SW 1271 (cell line): ENCODE data around the gene ARHGEF18.
"Not testable (repeated sequence)": the region's sequence is repeated elsewhere in the genome, so short reads cannot be mapped to it uniquely, and the experiment has no call there.

Source experiments
- DNase-seq, 2 experiments: peaks; one replicate each; lab custom pipeline; 2025; lab: John Stamatoyannopoulos, UW

The ARHGEF18 gene

DNA sequence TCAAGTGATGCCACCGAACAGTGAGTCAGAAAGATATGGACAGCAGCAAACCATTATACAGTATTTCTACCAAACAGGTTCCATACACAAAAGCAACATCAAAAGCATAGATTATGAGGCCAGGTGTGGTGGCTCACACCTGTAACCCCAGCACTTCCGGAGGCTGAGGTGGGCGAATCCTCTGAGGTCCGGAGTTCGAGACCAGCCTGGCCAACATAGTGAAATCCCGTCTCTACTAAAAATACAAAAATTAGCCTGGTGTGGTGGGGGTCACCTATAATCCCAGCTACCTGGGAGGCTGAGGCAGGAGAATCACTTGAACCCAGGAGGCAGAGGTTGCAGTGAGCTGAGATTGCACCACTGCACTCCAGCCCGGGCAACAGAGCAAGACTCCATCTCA, 1.7 kb upstream of the ARHGEF18 start:
- not testable (repeated sequence) for DNase-seq

DNA sequence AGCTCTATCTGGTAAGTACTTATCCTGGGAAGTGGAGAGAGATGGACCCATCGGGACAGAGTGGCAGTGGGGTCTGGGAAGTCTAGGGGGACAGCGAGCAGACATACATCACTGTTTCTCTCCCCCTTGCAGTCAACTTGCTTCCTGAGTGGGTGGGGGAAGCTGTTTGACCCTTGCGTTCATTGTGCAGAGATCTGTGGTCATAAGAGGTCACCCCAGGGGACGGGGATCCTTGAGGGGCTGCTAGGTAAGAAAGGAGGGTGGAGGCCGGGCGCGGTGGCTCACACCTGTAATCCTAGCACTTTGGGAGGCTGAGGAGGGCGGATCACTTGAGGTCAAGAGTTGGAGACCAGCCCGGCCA, 474 bp downstream of the ARHGEF18 start:
- no peak for DNase-seq

DNA sequence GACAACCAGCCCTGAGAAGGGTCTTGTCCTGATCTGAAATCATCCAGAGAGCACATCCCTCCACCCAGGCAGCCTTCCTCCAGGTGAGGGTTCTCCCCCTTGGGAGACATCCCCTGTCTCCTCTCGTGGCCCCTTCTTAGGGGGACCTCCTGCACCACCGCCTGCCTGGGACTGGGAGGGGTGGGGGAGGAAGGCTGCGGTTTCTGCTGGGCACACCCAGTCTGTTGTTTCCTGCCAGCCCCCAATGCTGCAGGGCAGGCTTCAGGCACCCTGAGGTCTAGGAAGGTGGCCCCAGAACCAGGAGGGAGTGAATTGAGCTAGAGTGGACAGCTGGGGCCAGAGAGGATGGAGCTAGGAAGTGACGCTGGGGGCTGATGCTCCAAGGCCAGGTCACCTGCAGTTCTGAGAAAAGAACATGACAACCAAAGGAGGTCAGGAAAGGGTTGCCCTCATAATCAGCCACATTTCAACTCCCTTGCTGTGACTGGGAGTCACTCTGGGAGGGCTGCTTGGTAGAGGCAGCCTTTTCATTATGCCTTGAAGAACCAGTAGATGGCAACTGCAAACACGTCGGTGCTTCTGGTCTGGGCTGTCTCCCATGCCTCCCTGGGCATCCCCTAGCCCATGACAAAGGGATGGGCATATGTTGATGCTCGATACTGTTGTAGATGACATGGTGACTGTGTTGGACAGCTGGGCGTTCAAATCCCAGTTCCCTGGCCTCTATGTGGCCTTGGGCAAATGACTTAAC, 1.4 kb downstream of the ARHGEF18 start:
- DNase-seq: no peak

DNA sequence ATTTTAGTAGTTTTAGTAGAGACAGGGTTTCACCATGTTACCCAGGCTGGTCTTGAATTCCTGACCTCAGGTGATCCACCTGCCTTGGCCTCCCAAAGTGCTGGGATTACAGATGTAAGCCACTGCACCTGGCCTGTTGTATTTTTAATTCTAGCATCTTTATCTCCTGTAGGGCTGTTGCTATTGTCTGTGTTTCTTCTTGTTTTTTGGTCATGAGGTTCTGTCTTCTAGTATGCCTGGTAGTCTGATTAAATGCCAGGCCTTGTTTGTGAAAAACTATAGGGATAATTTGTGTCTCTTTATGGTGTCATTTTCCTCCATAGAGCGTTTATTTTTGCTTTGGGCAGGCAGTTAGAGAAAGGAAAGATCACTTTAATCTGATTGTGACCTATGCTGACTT, 3.1 kb downstream of the ARHGEF18 start:
- DNase-seq: no peak

DNA sequence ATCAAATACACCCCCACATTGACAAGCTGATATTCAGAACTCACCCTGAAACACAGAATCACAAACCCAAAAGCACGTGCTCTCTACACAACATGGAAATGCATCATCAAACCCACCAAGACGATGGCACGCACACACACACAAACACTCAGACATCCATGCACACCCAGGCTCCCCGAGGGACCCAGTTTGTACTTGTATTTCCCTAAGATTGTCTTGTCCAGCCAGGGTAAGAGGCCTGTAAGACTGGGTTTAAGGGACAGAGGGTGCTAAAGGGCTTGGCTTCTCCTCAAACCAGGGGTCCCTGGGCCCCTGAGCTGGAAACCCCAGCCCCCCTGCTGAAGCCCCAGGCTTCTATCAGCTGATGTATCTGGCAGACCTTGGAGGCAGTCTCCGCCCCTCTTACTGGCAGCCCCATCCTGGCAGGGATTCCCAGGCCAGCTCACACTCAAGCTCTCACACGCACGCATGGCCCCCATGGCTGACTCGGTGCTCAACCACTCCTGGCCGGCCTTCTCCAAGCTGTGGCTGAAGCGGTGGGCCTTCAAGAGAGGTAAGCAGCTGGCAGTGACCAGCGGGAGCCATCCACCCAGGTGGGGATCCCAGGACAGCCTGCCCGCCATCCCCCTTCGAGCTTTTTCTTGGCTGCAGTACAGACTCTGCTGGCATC, 6.5 kb downstream of the ARHGEF18 start:
- DNase-seq: no peak

DNA sequence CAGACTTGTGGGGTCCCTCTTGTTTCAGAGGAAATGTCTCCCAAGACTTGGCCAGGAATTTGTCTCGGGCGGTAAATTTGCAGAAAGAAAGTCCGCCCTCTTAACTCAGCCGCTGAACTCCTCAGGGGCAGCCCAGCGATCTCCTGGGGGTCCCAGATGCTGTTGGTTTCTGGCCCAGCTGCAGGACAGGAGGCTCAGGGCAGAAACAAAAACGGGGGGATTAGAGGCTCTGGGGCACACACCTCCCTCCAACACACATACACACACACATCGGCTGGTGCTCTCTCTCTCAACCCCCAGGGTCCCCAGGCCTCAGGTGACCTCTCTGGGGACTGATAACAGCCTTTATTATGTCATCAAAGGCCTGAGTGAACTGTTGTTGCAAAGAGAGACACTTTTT, 7.1 kb downstream of the ARHGEF18 start:
- DNase-seq: no peak

DNA sequence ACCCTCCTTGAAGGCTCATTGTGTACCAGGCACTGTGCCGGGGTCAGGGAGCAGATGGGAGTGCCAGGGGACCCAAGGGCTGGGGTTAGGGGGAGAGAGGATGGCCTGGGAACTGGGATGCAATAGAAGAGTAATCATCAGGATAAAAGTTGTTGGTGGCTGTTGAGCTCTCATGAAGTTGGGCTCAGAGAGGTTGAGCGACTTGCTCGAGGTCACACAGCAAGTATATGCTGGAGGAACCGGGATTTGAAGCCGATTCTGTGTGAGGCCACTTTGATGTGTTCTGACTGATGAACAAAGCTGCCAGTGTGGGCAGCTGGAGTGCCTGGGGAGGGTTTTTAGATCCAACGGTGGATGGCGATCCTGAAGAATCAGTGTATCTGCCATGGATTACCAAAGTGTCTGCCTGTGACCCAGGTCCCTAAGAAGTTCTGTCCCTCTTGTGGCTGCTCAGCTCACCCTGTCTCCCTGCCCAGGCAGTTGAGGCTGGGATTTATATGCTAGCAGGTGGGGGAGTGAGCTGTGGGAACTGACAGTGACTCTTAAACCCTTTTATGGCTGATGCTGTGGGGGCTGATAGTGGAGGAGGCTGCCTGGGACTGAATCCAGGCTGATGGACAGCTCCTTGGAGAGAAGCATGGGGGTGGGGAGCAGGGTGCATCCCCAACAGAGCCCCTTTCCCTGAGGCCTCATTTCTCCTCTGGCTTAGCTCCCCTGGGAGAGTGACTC, 8.3 kb downstream of the ARHGEF18 start:
- no peak for DNase-seq

DNA sequence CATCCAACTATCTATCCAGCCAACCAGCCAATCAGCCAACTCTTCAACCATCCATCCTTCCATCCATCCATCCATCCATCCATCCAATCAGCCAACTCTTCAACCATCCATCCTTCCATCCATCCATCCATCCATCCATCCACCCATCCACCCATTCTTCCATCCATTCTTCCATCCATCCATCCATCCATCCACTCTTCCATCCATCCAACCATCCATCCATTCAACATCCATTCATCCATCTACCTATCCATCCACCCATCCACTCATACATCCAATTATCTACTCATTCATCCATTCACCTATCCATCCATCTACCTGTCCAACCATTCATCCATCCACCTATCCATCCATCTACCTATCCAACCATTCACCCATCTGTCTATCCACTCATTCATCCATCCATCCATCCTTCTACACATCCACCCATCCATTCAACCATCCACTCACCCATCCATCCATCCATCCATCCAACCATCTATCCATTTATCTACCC, 9.4 kb downstream of the ARHGEF18 start:
- no peak for DNase-seq

DNA sequence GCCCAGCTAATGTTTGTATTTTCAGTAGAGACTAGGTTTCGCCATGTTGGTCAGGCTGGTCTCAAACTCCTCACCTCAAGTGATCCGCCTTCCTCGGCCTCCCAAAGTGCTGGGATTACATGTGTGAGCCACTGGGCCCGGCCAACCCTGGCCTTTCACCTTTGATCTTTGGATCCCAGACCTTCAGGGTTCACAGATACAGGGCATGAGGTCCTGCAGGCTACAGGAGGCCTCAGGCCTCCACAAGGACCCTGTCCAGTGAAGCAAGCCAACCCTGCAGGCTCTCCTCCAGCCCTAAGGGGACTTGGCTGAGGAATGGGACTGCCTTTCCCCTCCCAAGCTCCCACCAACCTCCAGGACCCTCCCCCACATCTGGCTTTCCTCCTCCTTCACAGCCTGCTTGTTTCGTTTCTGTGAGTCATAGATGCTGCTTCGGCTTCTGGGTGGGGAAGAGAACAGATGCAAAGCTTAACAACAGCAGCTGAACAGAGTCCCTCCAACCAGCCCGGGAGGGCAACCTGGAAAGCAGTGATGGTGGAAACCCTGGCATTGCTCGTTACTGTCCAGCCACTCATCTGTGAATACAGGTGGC, 11.8 kb downstream of the ARHGEF18 start:
- DNase-seq: no peak

DNA sequence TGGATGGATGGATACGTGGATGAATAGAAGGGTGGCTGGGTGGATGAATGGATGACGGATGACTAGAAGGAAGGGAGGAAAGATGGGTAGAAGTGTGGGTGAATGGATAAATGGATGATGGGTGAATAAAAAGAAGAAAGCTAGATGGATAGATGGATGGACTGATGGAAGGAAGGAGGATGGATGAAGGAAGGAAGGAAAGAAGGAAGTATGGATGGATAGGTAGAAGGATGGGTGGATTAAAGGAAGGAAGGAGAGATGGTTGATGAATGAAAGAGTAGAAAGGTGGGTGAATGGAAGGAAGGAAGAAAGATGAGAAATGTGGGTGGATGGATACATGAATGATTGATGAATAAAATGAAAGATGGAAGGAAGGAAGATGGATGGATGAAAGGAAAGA, 14.5 kb downstream of the ARHGEF18 start:
- no peak for DNase-seq

DNA sequence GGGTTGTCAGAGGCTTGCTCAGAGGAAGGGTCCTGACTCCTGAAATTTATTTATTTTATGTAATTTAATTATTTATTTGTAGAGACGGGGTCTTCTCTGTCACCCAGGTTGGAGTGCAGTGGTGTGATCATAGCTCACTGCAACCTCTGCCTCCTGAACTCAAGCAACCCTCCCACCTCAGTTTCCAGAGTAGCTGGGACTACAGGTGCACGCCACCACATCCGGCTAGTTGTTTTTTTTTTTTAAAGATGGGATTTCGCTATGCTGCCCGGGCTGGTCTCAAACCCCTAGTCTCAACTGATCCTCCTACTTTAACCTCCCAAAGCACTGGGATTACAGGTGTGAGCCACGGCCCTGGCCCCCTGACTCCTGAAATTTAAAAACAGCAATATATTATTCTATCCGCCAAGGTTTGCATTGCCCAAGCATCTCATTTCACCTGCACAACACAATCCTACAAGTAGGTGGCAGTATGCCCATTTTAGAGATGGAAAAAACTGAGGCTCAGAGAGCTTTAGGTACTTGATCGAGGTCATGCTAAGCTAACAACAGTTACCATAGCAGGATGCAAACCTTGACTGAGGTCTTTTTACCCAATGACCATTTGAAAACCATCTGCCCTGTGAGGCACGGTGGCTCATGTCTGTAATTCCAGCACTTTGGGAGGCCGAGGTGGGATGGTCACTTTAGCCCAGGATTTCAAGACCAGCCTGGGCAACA, 18.1 kb downstream of the ARHGEF18 start:
- peak in 1 of 2 experiments; percentile 46 for DNase-seq

DNA sequence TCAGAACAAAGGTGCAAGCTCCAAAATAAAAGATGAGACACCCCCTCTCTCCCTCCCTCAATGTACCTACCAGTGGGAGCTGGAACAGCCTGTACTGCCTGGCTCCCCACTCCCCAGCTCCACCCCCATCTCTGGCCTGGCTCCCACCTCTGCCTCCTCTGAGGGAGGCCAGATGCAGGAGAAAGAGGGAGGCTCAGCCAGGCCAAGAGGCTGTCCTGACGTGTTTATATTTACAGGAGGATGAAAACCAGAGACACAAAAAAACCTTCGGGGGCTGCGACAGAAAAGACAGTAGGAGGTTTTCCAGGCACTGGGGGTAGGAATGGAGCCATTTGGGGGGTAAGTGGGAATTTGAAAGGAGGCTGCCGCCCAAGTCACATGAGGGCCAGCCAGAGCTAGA, 19.7 kb downstream of the ARHGEF18 start:
- no peak for DNase-seq

DNA sequence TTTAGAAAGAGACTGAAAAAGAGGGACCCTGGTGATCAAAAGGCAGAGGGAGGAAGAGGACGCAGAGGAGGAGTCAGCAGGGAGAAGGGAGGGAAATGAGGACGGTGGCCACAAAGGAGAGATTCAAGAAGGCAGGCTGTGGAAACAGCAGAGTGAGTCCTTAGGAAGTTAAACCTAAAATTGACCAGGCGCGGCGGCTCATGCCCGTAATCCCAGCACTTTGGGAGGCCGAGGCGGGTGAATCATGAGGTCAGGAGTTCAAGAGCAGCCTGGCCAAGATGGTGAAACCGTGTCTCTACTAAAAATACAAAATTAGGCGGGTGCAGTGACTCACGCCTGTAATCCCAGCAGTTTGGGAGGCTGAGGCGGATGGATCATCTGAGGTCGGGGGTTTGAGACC, 20.1 kb downstream of the ARHGEF18 start:
- not testable (repeated sequence) for DNase-seq

DNA sequence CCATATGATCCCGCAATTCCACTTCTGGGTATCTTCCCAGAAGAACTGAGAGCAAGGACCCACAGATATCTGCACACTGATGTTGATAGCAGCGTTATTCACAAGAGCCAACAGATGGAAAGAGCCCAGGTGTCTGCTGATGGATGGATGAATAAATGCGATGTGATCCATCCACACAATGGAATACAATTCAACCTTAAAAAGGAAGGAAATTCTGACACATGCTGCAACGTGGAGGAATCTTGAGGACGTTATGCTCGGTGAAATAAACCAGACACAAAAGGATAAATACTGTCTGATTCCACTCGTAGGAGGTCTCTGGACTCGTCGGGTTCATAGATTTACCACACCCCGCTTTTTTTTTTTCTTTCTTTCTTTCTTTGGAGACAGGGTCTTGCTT, 21.8 kb downstream of the ARHGEF18 start:
- no peak for DNase-seq

DNA sequence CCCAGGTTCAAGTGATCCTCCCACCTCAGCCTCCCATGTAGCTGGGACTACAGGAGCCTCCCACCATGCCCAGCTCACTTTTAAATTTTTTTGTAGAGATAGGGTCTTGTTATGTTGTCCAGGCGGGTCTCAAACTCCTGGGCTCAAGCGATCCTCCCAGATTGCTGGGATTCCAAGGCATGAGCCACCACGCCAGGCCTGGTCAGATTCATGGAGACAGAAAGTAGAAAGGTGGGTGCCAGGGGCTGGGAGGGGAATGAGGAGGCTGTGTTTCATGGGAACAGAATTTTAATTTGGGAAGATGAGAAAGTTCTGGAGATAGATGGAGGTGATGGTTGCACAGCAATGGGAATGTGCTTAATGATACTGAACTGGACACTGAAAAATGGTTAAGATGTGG, 22.3 kb downstream of the ARHGEF18 start:
- DNase-seq: no peak

DNA sequence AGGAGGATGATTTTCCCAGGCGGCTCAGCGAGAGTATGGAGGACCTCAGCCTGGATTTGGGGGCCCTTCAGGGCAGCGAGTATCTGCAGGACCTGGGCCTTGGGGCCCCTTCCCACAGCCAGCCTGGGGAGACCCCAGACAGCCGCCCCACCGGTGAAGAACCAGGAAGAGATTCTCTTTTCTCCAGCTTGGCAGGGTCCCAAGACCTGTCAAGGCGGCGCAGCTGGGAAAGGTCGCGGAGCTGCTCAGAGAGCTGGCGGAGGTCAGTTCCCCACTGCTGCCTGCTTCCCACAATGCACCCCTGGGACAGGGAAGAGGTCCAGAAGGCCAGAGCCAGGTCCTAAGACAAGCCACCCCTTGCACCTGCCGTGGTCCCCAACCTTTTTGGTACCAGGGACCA, 24.1 kb downstream of the ARHGEF18 start:
- no peak for DNase-seq

DNA sequence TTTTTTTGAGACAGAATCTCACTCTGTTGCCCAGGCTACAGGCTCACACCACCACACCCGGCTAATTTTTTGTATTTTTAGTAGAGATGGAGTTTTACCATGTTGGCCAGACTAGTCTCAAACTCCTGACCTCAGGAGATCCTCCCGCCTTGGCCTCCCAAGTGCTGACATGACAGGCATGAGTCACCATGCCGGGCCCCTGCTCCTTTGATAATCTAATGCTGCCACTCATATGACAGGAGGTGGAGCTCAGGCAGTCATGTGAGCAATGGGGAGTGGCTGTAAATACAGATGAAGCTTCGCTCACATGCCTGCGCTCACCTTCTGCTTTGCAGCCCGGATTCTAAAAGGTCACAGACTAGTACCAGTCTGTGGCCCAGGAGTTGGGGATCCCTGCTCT, 25.1 kb downstream of the ARHGEF18 start:
- DNase-seq: no peak

DNA sequence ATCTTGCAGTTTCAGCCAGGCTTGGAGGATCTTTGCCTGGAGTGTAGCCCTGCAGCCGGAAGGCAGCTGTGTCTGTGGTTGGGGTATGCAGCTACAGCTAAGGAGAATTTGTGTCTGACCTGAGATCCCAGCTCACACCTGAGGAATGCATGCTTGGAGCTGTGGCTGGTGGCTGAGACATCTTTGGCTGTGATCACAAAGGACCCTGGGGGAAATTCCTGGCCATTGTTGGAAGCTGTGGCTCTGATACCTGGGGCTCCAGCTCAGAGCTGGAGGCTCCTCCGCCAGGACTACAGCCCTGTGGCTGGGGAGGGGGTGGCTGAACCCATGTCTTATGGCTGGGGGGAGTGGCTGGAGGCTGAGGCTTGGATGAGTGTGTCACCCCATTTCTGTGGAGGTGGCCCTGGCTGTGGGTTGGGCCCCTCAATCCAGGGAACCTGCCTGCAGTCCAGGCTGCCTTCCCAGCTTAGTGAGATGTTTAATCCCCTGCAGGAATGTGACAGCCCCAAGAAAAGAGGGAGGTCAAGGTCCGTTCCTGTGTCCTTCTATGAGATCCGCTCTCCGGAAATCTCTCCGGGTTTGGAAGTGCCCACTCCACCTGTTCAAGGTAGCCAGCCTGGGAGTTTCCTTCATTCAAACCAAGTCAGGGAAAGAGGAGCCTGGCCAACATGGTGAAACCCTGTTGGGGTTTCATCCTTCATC, 27.6 kb downstream of the ARHGEF18 start:
- no peak for DNase-seq

DNA sequence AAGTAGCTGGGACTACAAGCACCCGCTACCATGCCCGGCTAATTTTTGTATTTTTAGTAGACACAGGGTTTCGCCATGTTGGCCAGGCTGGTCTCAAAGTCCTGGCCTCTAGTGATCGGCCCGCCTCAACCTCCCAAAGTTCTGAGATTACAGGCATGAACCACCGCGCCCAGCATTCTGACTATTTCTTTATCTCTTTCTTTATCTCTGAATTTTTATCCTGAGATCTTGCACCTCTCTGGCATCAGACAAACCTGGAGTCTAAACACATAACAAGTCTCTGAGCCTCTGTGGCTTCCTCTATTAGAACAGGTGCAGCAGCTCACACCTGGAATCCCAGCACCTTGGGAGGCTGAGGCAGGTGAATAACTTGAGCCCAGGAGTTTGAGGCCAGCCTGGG, 28.5 kb downstream of the ARHGEF18 start:
- DNase-seq: no peak

DNA sequence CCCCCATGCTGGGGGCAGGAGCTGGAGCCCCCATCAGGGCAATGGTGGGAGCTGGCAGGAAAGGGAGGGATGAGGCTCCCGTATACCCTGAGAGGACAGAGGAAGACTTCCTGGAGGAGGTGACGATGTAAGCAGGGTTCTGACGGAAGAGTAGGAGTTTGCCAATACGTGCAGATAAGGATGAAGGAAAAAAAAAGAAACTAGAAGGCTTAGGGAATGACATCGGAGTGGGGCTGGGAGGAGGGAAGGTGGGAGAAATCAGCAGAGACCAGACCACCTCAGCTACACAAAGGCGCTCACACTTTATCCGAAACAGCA, 32.3 kb downstream of the ARHGEF18 start:
- DNase-seq: no peak

DNA sequence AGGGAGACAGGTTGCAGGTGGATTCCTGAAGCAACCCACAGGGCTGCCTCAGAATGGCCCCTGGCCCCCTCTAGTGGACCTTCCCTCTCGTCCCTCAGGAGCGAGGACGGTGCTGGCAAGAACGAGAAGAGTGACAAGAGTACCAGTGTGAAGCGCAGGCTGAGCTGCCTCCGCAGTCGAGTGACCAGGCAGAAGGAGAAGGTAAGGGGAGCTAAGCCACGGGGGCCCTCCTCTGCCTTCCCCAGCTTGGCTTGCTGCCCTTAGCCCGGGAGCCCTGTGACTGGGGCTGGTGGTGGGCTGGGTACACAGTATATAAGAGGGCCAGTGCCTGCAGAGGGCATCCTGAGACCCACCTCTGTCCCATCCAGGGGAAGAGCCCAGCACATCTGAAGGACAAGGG, 34.0 kb downstream of the ARHGEF18 start:
- DNase-seq: no peak

DNA sequence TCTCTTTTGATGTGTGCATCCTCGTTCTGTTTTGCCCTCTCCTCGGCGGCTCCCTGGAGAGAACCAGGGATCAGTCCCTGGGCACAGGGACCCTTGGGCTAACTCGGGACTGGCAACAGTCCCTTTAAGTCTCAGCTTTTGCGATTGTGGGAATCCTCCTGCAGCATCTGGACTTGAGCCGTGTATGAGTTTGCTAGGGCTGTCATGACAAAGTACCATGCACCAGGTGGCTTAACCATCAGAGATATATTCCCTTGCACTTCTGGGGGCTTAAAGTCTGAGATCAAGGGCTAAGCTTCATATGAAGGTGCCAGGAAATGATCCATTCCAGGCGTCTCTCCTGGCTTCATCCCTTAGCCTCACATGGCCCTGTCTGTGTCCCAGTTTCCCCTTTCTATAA, 34.5 kb downstream of the ARHGEF18 start:
- DNase-seq: no peak
